Activated T-cell treated with anti-CD3 and anti-CD28 coated beads for 24 hours (primary cell): Measurements from ENCODE around the gene PTPN2.
"Not testable (repeated sequence)": the region's sequence is repeated elsewhere in the genome, so short reads cannot be mapped to it uniquely, and the experiment has no call there.

ENCODE experiments used
- DNase-seq: peaks from one replicate; pipeline ENCODE4 v3.0.0-alpha.2; 2020; ENCODE audit warnings: low read depth

Gene PTPN2

GRCh38 chr18:12883684-12884405 lies at the start of gene PTPN2:
TSS of gene PTPN2 (minus strand) at chr18:12884237. CDS start at chr18:12884141, 96 bp downstream.
- DNase-seq: peak; percentile 86

GRCh38 chr18:12933327-12933726 lies 49.3 kb upstream of the PTPN2 start:
- no peak for DNase-seq

GRCh38 chr18:12930908-12931307 lies 46.9 kb upstream of the PTPN2 start:
- DNase-seq: no peak

GRCh38 chr18:12930376-12930775 lies 46.3 kb upstream of the PTPN2 start:
- no peak for DNase-seq

- no peak for DNase-seq
These were observed 45.5 kb upstream of the PTPN2 start for GRCh38 chr18:12929477-12930083.

GRCh38 chr18:12928641-12929040 lies 44.6 kb upstream of the PTPN2 start:
- no peak for DNase-seq

- DNase-seq: no peak
These were observed 44.2 kb upstream of the PTPN2 start for GRCh38 chr18:12928206-12928605.

GRCh38 chr18:12924616-12925015 lies 40.6 kb upstream of the PTPN2 start:
- no peak for DNase-seq

GRCh38 chr18:12922266-12922665 lies 38.2 kb upstream of the PTPN2 start:
- DNase-seq: no peak

GRCh38 chr18:12921178-12921577 lies 37.1 kb upstream of the PTPN2 start:
- no peak for DNase-seq

GRCh38 chr18:12911929-12912703 lies 28.1 kb upstream of the PTPN2 start:
- DNase-seq: no peak

- DNase-seq: peak; percentile 37
These were observed 27.2 kb upstream of the PTPN2 start for GRCh38 chr18:12911025-12911928.

GRCh38 chr18:12908706-12909105 lies 24.7 kb upstream of the PTPN2 start:
- DNase-seq: no peak

- DNase-seq: no peak
These were observed 23.4 kb upstream of the PTPN2 start for GRCh38 chr18:12907258-12907925.

GRCh38 chr18:12906773-12907172 lies 22.7 kb upstream of the PTPN2 start:
- DNase-seq: no peak

- DNase-seq: no peak
These were observed 22.1 kb upstream of the PTPN2 start for GRCh38 chr18:12906119-12906518.

- no peak for DNase-seq
These were observed 20.0 kb upstream of the PTPN2 start for GRCh38 chr18:12904012-12904516.

- not testable (repeated sequence) for DNase-seq
These were observed 17.2 kb upstream of the PTPN2 start for GRCh38 chr18:12901208-12901607.

- not testable (repeated sequence) for DNase-seq
These were observed 12.8 kb upstream of the PTPN2 start for GRCh38 chr18:12896784-12897333.

GRCh38 chr18:12895626-12896025 lies 11.6 kb upstream of the PTPN2 start:
- DNase-seq: no peak

GRCh38 chr18:12895014-12895413 lies 11.0 kb upstream of the PTPN2 start:
- no peak for DNase-seq
